GM12891 (cell line): ENCODE data around the gene ICE2. TPM values are rescaled to one million over a fixed set of nuclear protein-coding genes. Genes with fewer than 3 reads are reported as not detected.

ENCODE experiments used
- DNase-seq: peaks from one replicate; pipeline ENCODE4 v3.0.0; 2011; ENCODE audit warnings: low spot score; ENCODE audit not compliant: insufficient read length
- FAIRE-seq: peaks from 2 replicates; lab custom pipeline; 2011; peaks lifted over from hg19 to GRCh38; lab: Jason Lieb, UNC
- PAX5 ChIP-seq: IDR thresholded peaks from 2 replicates; pipeline ENCODE4 v1.6.1; 2011; ENCODE audit warnings: low read length, moderate library complexity, mild to moderate bottlenecking; ENCODE audit not compliant: insufficient read depth, severe bottlenecking
- POLR2A ChIP-seq: IDR thresholded peaks from 2 replicates; pipeline ENCODE4 v1.6.1; 2011; ENCODE audit warnings: low read depth, low read length, control low read depth
- POLR2AphosphoS5 ChIP-seq: IDR thresholded peaks from 2 replicates; pipeline ENCODE4 v1.6.1; 2011; ENCODE audit warnings: low read depth, low read length, control low read depth
- POU2F2 ChIP-seq: IDR thresholded peaks from 2 replicates; pipeline ENCODE4 v1.6.1; 2011; ENCODE audit warnings: low read depth, mild to moderate bottlenecking, control low read depth, low read length, moderate library complexity
- SPI1 ChIP-seq: IDR thresholded peaks from 2 replicates; pipeline ENCODE4 v1.6.1; 2011; ENCODE audit warnings: low read depth, low read length, control low read depth
- TAF1 ChIP-seq: IDR thresholded peaks from 2 replicates; pipeline ENCODE4 v1.6.1; 2011; ENCODE audit warnings: low read depth, low read length, control low read depth
- polyA plus RNA-seq: library from polyadenylated mRNA; unstranded; fragments of >200 nt; gene quantifications from one replicate; pipeline ENCODE4 v1.2.1, GENCODE V29; 2012; ENCODE audit warnings: low read depth, missing spikeins, inconsistent platforms; ENCODE audit not compliant: missing spikeins

ICE2 gene
- 16.5 TPM for polyA plus RNA-seq

- TF ChIP-seq POU2F2: peak; percentile 89
- TF ChIP-seq SPI1: peak; percentile 58
- TF ChIP-seq TAF1: peak; percentile 81
- peak; percentile 98 for TF ChIP-seq POLR2AphosphoS5
- TF ChIP-seq PAX5: no peak
- peak; percentile 95 for TF ChIP-seq POLR2A
- DNase-seq (peak; percentile 51), FAIRE-seq (peak; percentile 99)
Measured at GRCh38 chr15:60478566-60479360, at the start of gene ICE2. TSS of gene ICE2 (minus strand) at chr15:60479142. CDS start at chr15:60477977, 1,165 bp downstream.

GRCh38 chr15:60528530-60528929 lies 49.6 kb upstream of the ICE2 start:
- TF ChIP-seq TAF1 (no peak), POLR2A (no peak), SPI1 (no peak), POU2F2 (no peak), POLR2AphosphoS5 (no peak), PAX5 (no peak)
- FAIRE-seq: peak; percentile 16
- no peak for DNase-seq

GRCh38 chr15:60527456-60527855 lies 48.5 kb upstream of the ICE2 start:
- no peak for TF ChIP-seq POU2F2
- no peak for TF ChIP-seq PAX5
- TF ChIP-seq TAF1: no peak
- no peak for TF ChIP-seq POLR2AphosphoS5
- no peak for TF ChIP-seq POLR2A
- TF ChIP-seq SPI1: no peak
- FAIRE-seq: no peak

GRCh38 chr15:60526127-60526616 lies 47.2 kb upstream of the ICE2 start:
- DNase-seq: no peak
- FAIRE-seq: no peak
- TF ChIP-seq PAX5: no peak

More at GRCh38 chr15:60527456-60527855, 48.5 kb upstream of the ICE2 start:
- DNase-seq: no peak

- FAIRE-seq (no peak), DNase-seq (no peak)
- TF ChIP-seq PAX5 (no peak), POLR2A (no peak)
Measured at GRCh38 chr15:60525341-60526039, 46.5 kb upstream of the ICE2 start.

- TF ChIP-seq POU2F2 (no peak), POLR2AphosphoS5 (no peak), POLR2A (no peak), PAX5 (no peak), SPI1 (no peak), TAF1 (no peak)
- DNase-seq: no peak
Measured at GRCh38 chr15:60523056-60523455, 44.1 kb upstream of the ICE2 start.

GRCh38 chr15:60520825-60521368 lies 42.0 kb upstream of the ICE2 start:
- DNase-seq (no peak), FAIRE-seq (peak; percentile 87)
- TF ChIP-seq SPI1 (no peak), POU2F2 (no peak), TAF1 (no peak), PAX5 (no peak), POLR2AphosphoS5 (no peak), POLR2A (no peak)

More at GRCh38 chr15:60523056-60523455, 44.1 kb upstream of the ICE2 start:
- no peak for FAIRE-seq

- FAIRE-seq (peak; percentile 56), DNase-seq (no peak)
- TF ChIP-seq TAF1: no peak
- peak; percentile 19; the same call in 1 of the 2 replicates for TF ChIP-seq POU2F2
Measured at GRCh38 chr15:60520013-60520824, 41.3 kb upstream of the ICE2 start.

GRCh38 chr15:60519218-60519617 lies 40.3 kb upstream of the ICE2 start:
- TF ChIP-seq PAX5 (no peak), SPI1 (no peak), POU2F2 (no peak), TAF1 (no peak), POLR2A (no peak), POLR2AphosphoS5 (no peak)
- FAIRE-seq (no peak), DNase-seq (no peak)
